HG02884 (cell line): ENCODE results near the gene ACTG2.
A peak's percentile ranks its signal among the peaks of the same experiment; 100 is the strongest.
"Not testable (repeated sequence)": the region's sequence is repeated elsewhere in the genome, so short reads cannot be mapped to it uniquely, and the experiment has no call there.

Experiments
- ATAC-seq: cut with Tn5 transposase; IDR thresholded peaks from one replicate; pipeline ENCODE4 v1.9.1; 2021; ENCODE audit warnings: mild to moderate bottlenecking, moderate library complexity; ENCODE audit not compliant: unreplicated experiment

The ACTG2 gene

DNA sequence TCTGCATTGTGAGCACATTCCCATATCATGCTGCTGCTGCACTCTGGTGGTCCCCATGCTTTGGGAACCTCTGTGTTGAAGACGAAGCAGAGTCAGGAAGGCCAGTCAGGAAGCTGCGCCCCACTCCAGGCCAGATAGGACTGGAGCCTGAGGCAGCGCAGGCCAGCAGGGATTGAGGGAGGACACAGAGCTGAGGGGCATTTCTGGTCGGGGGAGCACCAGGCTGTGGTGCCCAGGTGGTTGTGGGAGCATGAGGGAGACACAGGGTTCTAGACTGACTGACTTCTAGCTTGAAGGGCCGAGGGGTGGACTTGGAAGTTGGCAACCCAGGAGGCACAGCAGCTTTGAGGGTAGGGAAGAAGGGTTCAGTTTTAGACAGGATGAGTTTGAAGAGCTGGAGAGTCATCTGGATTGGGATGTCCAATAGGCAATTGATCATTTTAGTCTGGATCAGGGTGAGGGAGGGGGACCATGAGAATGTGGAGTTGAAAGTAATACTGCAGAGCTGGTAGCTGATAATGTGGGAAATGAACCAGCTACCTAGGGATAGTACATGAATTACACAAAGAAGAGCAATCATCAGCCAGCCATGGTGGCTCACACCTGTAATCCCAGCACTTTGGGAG lies 1.4 kb upstream of the ACTG2 start:
- ATAC-seq, result no peak

DNA sequence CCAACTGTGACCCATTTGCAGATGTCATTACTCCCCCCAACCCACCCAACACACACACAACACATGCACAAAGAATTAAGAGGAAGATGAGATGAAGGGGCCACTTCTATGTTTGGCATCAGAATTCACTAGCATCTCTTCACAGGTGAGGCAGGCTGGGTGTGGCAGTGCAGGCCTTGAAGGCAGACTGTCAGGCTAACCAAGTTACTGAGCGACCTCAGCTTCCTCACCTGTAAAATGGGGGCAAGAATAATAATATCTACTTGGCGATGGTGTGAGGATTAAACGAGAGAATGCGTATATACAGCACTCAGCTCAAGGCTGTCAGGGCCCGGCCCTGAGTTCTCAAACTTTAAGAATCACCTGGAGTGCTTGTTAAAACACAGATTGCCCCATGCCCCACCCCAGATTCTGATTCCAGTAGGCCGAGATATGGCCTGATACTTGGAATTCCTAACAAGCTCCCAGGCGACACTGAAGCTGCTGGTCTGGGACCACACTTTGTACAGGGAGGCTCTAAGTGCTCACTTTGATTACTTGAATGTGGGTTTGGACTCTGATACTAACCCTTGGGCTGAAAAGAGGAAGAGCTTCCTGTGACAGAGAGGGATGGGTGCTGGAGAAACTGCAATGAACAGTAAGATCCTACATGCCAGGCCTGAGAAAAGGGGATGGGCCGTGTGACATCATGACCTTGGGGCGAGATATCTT lies 1.1 kb downstream of the ACTG2 start:
- ATAC-seq, result no peak

DNA sequence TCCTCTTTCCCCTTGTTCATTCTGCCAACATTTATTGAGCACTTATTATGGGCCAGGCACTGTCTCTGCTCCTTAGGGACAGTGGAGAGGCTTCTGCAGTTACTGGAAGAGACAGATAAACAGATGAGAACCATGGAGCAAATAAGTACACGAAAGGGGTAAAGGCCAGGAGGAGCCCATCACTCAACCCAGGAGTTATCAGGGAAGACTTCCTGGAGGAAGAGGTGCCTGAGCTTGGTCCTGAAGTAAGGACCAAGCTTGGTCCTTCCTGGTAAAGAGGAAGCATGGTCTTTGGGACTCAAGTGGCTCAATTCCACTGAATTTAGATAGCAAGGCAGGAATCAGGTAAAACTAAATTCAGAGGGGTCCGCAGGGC lies 1.7 kb downstream of the ACTG2 start:
- ATAC-seq, result no peak

DNA sequence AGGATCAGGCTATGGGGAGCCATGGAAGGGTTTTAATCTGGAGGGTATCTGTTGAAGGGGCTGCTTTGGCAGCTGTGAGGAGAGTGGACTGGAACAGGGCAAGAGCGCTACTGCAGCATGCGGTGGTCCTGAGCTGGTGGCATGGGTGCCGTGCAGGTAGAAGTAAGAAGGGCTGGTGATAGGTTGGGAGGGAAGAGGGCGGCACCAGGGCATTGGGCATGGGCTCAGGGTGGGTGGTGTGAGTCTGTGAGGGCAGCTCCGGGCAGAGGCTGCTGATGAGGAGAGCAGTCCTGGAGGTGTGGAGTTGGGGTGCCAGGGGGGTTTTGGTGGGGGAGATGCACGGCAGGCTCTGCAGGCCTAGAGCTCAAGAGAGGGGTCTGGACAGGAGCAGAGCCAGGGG lies 2.1 kb downstream of the ACTG2 start:
- ATAC-seq, result no peak

DNA sequence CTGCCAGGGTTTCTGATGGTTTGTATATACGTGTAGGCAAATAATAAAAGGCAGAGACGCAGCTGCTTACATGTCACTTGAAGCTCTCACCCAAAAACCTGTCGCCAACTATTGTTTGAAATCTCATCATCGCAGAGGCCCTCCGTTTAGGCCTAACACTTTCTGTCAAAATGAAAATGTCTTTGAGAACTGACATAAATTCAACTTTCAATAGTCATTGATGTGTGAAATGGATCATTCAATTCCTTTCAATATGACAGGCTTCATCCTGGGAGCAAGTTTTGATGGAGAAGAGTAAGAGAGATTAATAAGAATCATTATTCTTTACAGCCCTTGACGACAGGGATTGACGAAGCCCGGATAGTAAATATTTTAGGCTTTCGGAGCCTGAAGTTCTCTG lies 2.7 kb downstream of the ACTG2 start:
- ATAC-seq, result no peak

DNA sequence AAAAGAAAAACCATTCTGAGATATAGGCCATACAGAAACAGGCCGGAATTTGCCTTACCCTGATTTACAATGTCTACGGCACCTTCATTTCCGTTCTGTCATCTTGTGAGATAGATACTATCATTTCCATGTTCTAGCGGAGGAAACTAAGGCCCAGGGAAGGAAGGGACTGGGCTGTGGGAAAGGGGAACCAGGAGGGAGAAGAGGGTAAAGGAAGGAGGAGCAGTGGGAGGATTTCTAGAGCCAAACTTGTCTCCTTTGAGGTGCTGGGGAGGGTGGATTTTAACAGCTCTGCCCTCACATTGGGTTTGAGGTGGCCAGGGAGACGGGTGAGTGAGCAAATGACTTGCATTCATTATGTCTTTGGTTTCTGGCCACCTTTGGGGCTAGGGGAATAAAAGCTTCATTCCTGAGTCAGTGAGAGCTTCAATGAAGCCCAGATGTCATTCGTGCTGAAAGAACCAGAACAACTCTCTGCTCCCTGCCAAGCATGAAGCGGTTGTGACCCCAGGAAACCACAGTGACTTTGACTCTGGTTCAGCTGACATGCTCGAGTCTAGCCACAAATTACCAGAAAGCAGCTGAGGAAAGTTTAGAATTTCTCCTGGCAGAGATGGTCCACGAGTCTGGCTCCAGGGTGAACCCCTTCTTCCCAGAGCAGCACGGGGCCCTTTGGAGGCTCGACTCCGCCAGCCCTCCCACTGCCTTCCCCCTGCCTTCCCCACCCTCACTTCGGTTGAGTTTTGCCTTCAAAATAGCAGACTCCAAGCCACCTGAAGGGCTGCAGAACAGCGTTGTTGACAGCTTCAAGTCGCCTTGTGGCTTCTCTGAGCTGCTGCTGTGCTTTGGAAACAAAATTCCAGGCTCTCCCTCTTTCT lies 3.8 kb downstream of the ACTG2 start:
- ATAC-seq, result peak; percentile 66

DNA sequence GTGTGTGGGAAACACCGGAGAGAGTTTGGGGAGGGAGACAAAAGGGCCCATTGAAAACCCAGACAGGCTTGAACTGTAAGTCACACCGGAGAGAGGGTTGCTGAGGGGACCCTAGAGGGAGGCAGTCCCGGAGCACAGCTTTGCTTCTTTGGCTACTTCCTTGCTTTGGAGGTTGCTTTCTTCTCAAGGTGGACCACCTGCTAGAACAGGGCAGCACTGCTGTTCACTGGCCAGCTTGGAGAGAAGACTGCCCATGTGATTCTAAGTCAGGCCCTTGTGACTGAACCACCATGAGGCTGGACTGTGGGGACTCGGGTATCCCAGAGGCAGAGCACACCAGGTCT lies 4.4 kb downstream of the ACTG2 start:
- ATAC-seq, result no peak

DNA sequence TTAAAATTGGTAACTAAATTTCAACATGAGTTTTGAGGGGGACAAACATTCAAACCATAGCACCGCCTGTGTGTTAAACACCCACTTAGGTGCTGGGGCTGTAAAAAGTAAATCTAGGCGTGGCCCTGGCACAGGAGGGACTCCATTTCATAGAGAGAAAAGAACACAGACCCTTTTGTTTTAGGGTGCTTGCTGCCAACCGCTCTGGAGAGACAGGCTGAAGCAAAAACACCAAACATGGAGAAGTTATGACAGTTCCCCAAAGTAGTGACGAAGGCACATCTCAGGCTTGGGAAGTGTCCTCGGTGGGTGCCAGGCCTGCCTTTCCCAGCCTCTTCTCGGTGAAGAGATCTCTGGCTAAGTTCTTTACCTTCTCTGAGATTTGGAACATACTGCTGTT lies 5.1 kb downstream of the ACTG2 start:
- no peak for ATAC-seq

DNA sequence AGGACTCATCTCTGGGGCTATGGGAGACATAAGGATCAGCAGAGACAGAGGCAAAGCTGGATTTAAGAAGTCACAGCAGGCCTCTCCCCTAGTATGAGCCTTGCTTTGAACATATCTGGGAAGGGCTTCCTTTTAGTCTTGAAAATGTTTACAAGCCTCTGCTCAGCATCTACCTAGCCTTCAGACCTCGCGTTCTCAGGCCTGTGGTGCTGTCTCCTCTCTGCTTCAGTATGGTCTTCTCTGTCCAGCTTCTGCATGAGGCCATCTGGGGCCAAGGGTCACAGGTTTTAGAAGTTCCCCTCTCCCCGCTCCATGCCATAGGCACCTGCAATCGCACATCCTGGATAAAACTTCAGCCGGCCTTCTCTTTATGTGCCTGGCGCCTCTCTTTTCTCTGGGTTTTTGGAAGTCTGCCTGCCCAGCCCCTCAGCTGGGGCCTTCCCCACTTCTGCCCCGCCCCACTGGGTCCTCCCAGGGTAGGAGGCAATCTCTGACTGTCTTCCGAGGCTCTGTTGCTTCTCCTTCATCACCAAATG lies 7.1 kb downstream of the ACTG2 start:
- no peak for ATAC-seq

DNA sequence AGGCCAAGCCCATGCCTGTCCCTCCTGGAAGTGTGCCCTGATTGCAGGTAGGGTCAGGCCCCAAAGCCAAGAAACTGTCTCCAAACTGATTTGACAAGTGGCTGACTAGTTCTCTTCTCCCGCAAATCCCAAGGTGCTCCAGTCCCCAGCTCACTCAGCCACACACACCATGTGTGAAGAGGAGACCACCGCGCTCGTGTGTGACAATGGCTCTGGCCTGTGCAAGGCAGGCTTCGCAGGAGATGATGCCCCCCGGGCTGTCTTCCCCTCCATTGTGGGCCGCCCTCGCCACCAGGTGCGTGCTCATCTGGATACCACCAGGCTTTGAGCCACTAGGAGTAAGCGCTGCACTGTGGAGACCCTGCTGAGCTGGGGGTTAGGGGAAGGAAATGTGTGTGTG lies 8.3 kb downstream of the ACTG2 start:
- ATAC-seq, result no peak

DNA sequence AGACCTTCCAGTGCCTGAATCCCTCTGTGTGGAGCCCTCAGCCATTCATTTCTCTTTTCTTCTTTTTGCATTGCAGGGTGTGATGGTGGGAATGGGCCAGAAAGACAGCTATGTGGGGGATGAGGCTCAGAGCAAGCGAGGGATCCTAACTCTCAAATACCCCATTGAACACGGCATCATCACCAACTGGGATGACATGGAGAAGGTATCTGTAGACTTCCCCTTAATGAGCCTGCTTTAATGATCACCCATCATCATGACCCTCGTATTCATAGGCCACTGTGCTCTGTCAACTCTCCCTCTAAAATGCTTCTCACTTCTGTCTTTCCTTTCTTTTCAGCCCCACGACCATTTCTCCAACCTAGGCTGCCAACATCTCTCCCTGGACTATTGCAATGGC lies 9.5 kb downstream of the ACTG2 start:
- ATAC-seq, result no peak

DNA sequence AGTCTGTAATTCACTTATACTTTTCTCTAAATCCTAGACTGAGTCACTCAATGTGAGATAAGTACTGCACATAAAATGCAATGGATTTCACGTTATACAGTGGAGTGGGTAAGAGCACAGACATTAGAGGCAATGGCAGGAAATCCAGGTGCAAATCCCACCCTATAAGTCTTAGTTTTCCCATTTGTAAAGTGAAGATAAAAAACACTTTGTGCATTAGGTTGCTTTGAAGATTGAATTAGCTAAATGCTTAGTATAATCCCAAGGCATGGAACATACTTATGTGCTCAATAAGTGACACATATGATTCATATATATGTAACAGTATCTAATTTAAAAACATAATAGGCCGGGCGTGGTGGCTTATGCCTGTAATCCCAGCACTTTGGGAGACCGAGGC lies 10.5 kb downstream of the ACTG2 start:
- ATAC-seq, result no peak

DNA sequence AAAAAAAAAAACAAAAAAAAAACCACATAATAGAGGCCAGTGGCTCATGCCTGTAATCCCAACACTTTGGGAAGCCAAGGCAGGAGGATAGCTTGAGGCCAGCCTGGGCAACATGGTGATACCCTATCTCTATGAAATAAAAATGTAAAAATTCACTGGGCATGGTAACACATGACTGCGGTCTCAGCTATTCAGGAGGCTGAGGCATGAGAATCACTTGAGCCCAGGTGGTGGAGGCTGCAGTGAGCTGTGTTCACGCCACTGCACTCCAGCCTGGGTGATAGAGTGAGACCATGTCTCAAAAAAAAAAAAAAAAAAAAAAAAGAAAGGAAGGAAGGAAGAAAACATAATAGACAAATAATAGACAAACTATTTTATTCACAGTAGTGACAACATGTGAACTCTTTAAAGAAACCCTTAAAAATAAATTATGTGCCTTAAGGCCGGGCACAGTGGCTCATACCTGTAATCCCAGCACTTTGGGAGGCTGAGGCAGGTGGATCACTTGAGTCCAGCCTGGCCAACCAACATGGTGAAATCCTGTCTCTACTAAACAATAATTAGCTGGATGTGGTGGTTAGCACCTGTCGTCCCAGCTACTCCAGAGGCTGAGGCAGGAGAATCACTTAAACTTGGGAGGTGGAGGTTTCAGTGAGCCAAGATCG lies 11.3 kb downstream of the ACTG2 start:
- not testable (repeated sequence) for ATAC-seq

DNA sequence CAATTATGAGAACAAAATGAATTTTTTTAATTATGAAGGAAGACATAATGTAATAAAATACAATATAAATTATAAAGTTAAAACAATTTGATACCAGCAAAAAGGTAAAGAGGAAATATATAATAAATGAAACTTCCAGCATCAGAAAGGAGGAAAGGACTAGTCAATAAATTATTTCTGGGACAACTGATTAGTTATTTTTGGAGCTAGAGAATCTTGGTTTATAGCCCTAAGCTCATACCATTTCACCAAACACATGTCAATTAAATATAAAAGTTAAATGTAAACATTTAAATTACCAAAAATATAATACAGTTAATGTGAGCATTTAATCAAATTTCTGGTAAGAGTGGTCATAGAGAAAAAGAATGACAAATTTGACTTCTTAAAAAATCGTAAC lies 12.1 kb downstream of the ACTG2 start:
- ATAC-seq, result no peak

DNA sequence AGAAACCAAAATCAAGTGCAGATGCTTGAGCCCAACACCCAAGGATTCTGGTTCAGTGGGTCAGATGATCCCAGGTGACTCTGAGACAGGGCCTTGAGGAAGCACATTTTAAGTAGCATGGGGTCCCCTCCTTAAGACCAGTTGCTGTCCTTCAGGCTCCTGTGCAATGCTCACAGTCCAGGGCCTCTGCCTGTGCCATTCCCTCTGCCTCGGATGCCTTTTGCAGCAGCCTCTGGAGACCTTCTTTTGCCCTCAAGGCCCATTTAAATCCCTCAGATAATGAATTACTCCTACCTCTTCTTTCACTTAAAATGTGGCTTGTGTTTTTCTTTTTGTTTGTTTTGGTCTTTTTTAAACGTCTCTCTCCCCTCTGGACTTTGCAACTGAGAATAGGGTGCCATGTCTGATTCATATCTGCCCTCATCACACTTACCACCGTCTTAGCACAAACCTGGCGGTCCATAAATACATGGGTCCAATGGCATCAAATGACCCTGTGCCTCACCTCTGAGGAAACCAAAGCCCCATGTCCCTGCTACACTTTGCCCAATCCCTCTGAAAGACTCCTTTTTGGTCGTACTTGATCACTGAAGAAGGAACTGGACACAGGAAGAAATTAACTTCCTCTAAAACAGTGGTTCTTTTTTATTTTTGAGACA lies 14.2 kb downstream of the ACTG2 start:
- ATAC-seq, result no peak

DNA sequence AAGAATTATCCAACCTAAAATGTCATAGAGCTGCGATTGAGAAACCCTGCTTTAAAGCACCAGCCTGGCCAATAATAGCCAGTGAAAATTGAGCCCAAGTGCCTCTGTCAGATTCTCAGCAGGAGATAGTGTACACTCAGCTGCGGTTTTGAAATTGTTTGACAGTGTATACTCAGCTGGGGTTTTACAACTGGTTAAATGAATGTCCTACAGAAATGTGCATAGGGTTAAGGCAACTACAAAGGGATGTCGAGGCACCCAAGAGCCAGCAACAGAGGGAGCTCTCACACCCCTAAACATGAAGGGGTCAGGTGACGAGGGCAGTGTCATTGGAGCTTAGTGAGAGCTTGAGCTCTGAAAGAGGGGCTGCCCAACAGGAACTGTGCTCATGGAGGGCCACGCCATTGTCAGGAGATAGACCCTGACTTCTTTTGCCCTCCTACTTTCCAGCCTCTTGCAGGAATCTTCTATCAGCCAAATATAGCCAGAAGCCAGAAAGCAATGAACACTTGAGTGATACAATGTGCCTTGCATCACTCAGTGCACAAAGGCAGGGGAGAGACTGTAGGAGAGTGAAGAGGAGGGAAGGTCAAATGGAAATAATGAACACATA lies 15.1 kb downstream of the ACTG2 start:
- ATAC-seq, result peak; percentile 63

DNA sequence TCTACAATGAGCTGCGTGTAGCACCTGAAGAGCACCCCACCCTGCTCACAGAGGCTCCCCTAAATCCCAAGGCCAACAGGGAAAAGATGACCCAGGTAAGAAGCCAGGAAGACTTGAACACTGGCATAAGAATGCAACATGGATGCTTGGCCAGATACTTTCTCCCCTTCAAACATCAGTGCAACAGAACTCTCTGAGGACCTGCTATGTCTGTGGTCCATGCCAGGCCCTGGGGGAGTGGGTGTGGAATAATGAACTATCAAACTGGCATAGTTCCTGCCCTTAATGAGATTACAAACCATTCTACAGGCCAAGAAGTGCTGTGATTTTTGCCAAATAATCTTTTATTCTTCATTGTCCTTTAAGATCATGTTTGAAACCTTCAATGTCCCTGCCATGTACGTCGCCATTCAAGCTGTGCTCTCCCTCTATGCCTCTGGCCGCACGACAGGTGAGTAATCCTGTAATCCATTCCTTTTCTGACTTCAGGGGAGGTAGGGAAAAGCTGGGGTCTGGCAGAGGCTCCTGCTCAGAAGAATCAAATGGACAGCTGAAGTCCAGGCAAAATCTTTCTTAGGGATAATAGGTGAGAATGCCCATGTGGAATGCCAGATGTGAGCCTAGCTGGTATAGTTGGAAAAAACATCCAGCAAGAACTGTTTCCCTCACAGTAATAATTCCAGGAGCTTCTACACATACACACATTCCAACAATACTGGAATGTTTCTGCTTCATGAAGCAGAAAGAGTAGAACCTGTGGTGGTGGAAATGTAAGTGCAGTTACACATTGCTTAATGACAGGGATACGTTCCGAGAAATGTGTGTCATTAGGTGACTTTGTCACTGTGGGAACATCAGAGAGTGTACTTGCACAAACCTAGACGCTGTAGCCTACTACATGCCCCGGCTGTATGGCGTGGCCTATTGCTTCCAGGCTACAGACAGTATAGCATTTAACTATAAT lies 16.2 kb downstream of the ACTG2 start:
- no peak for ATAC-seq

DNA sequence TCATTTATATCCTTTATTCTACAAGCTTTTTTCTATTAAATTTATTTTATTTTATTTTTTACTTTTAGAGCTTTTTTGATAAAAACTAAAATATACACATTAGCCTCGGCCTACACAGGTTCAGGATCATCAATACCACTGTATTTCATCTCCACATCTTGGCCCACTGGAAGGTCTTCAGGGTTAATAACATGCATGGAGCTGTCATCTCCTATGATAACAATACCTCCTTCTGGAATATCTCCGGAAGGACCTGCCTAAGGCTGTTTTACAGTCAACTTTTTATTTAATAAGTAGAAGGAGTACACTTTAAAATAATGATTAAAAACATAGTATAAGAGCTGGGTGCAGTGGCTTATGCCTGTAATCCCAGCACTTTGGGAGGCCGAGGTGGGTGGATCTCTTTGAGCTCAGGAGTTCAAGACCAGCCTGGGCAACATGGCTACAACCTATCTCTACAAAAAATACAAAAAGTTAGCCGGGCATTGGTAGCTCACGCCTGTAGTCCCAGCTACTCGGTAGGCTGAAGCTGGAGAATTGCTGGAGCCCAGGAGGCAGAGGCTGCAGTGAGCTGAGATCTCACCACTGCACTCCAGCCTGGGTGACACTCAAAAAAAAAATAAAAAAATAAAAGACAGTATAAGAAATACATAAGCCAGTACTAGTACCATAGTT lies 18.2 kb downstream of the ACTG2 start:
- ATAC-seq, result no peak
